ENCODE measurements around the gene APCS. TPM values are rescaled to one million over a fixed set of nuclear protein-coding genes. Genes with fewer than 3 reads are reported as not detected.

Gene APCS
- total RNA-seq, 1 experiment from 2014 or later, result 0.42 TPM

DNA sequence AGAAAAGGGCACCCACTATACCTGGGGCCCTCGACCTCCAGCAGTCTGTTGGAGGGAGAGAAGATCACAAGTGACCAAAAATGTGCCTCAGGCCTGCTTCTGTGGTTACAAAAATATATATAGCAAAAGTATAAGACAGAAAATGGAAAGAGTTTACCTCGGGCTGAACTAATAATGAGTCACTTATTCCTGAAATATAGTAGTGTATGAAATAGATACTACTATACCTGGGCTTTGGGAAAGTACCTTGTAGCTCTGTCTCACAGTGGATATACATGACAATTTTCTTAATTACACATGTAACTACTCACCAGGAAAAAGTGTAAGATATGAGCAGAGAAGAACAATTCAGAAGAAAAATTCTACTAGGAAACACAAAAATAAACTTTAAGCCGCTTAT, 7.3 kb upstream of the APCS start:
- Histone ChIP-seq H3K4me3 (replicated peaks in 1 of 2; ENCODE audit: low read depth in 1 of 2, low read length in 2 of 2) (no peak overlapping the region), H4K20me1 (ENCODE audit: insufficient read depth) (no peaks in the 10 kb centered on the region), H3K9ac (ENCODE audit: low read length) (no peak overlapping the region), H3K27me3 (ENCODE audit: insufficient read depth, low read length) (peaks cover 7% of the 10 kb centered on the region; the same call in 1 of the 2 replicates), H3K27ac (ENCODE audit: low read depth, low read length) (no peak overlapping the region), H3K9me3 (ENCODE audit: control insufficient read depth in 1 of 2, insufficient read depth in 1 of 2, low read depth in 1 of 2, low read length in 2 of 2) (no peaks in the 10 kb centered on the region), H3K79me2 (ENCODE audit: insufficient read depth, low read length) (no peaks in the 10 kb centered on the region), H2AFZ (ENCODE audit: low read depth, low read length, poor library complexity, severe bottlenecking) (no peak overlapping the region), H3K9me2 (ENCODE audit: insufficient read depth) (no peaks in the 10 kb centered on the region), H3K36me3 (ENCODE audit: control insufficient read depth in 1 of 2, insufficient read depth in 2 of 2, low read length in 2 of 2) (no peaks in the 10 kb centered on the region), H3K4me2 (ENCODE audit: low read length) (no peak overlapping the region), H3K4me1 (ENCODE audit: control insufficient read depth in 1 of 2, insufficient read depth in 2 of 2, low read length in 2 of 2) (no peaks in the 10 kb centered on the region)
- POLR2A ChIA-PET, result no interaction called here
- TF ChIP-seq ZFX (IDR thresholded peaks at IDR 0.05) (no peak), EZH2 (IDR thresholded peaks at IDR 0.05) (no peak), CEBPB (IDR thresholded peaks at IDR 0.05; ENCODE audit: low read depth) (no peak), ZNF274 (IDR thresholded peaks at IDR 0.05; ENCODE audit: low read depth, low read length) (no peak), SP1 (IDR thresholded peaks at IDR 0.05; ENCODE audit: low read depth) (no peak), RAD21 (IDR thresholded peaks at IDR 0.05; ENCODE audit: low read depth) (no peak), TCF7L2 (IDR thresholded peaks at IDR 0.05; ENCODE audit: borderline replicate concordance, extremely low read depth, insufficient read depth, insufficient read length) (no peak), EZH2phosphoT487 (IDR thresholded peaks at IDR 0.05; ENCODE audit: borderline replicate concordance) (no peak), ELF1 (IDR thresholded peaks at IDR 0.05; ENCODE audit: borderline replicate concordance, low read depth) (no peak), JUND (IDR thresholded peaks at IDR 0.05) (no peak), FOSL1 (IDR thresholded peaks at IDR 0.05; ENCODE audit: low read depth) (no peak), YY1 (IDR thresholded peaks at IDR 0.05; ENCODE audit: extremely low read depth, insufficient replicate concordance, low read depth, low read length) (no peak), SIN3A (IDR thresholded peaks at IDR 0.05; ENCODE audit: low read depth) (no peak), SRF (IDR thresholded peaks at IDR 0.05; ENCODE audit: low read depth) (no peak), CBX3 (IDR thresholded peaks at IDR 0.05; ENCODE audit: low read depth) (no peak), EGR1 (IDR thresholded peaks at IDR 0.05; ENCODE audit: low read depth) (no peak), POLR2AphosphoS5 (IDR thresholded peaks at IDR 0.05; ENCODE audit: low read depth, low read length) (no peak)
- TF ChIP-seq, protein P1, sequence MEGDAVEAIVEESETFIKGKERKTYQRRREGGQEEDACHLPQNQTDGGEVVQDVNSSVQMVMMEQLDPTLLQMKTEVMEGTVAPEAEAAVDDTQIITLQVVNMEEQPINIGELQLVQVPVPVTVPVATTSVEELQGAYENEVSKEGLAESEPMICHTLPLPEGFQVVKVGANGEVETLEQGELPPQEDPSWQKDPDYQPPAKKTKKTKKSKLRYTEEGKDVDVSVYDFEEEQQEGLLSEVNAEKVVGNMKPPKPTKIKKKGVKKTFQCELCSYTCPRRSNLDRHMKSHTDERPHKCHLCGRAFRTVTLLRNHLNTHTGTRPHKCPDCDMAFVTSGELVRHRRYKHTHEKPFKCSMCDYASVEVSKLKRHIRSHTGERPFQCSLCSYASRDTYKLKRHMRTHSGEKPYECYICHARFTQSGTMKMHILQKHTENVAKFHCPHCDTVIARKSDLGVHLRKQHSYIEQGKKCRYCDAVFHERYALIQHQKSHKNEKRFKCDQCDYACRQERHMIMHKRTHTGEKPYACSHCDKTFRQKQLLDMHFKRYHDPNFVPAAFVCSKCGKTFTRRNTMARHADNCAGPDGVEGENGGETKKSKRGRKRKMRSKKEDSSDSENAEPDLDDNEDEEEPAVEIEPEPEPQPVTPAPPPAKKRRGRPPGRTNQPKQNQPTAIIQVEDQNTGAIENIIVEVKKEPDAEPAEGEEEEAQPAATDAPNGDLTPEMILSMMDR (IDR thresholded peaks at IDR 0.05 in 2 of 3, conservative IDR thresholded peaks at IDR 0.05 in 1 of 3; ENCODE audit: borderline replicate concordance in 1 of 3, insufficient read depth in 1 of 3, low read depth in 2 of 3, low read length in 2 of 3), result no peak
- TF ChIP-seq, protein P2, sequence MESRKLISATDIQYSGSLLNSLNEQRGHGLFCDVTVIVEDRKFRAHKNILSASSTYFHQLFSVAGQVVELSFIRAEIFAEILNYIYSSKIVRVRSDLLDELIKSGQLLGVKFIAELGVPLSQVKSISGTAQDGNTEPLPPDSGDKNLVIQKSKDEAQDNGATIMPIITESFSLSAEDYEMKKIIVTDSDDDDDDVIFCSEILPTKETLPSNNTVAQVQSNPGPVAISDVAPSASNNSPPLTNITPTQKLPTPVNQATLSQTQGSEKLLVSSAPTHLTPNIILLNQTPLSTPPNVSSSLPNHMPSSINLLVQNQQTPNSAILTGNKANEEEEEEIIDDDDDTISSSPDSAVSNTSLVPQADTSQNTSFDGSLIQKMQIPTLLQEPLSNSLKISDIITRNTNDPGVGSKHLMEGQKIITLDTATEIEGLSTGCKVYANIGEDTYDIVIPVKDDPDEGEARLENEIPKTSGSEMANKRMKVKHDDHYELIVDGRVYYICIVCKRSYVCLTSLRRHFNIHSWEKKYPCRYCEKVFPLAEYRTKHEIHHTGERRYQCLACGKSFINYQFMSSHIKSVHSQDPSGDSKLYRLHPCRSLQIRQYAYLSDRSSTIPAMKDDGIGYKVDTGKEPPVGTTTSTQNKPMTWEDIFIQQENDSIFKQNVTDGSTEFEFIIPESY (IDR thresholded peaks at IDR 0.05; ENCODE audit: extremely low read depth, insufficient replicate concordance, low read length), result no peak
- TF ChIP-seq, protein P3, sequence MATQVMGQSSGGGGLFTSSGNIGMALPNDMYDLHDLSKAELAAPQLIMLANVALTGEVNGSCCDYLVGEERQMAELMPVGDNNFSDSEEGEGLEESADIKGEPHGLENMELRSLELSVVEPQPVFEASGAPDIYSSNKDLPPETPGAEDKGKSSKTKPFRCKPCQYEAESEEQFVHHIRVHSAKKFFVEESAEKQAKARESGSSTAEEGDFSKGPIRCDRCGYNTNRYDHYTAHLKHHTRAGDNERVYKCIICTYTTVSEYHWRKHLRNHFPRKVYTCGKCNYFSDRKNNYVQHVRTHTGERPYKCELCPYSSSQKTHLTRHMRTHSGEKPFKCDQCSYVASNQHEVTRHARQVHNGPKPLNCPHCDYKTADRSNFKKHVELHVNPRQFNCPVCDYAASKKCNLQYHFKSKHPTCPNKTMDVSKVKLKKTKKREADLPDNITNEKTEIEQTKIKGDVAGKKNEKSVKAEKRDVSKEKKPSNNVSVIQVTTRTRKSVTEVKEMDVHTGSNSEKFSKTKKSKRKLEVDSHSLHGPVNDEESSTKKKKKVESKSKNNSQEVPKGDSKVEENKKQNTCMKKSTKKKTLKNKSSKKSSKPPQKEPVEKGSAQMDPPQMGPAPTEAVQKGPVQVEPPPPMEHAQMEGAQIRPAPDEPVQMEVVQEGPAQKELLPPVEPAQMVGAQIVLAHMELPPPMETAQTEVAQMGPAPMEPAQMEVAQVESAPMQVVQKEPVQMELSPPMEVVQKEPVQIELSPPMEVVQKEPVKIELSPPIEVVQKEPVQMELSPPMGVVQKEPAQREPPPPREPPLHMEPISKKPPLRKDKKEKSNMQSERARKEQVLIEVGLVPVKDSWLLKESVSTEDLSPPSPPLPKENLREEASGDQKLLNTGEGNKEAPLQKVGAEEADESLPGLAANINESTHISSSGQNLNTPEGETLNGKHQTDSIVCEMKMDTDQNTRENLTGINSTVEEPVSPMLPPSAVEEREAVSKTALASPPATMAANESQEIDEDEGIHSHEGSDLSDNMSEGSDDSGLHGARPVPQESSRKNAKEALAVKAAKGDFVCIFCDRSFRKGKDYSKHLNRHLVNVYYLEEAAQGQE (IDR thresholded peaks at IDR 0.05; ENCODE audit: low read depth), result no peak
- RAD21 ChIA-PET (ENCODE audit: low non-redundant PET in 1 of 2, low total read pairs in 2 of 2, uncharacterized antibody in 2 of 2, unreplicated experiment in 2 of 2), result no interaction called here
- CTCF ChIA-PET, result no interaction called here
- intact Hi-C loops (cut with micrococcal nuclease), result no loop called here
- no TSS peak for BruUV-seq (replicated peaks)
- ATAC-seq, result no peak
- no peak for DNase-seq (ENCODE audit: low read depth, low spot score)

Data from HCT116 (cell line).